GM12892 (cell line): Measurements from ENCODE around the gene SYNGR2. TPM values are rescaled to one million over a fixed set of nuclear protein-coding genes. Genes with fewer than 3 reads are reported as not detected.

Experiments used
- DNase-seq: peaks from one replicate; pipeline ENCODE4 v3.0.0; 2011; ENCODE audit not compliant: insufficient read length
- FAIRE-seq: peaks from 2 replicates; lab custom pipeline; 2011; peaks lifted over from hg19 to GRCh38; lab: Jason Lieb, UNC
- POLR2A ChIP-seq: IDR thresholded peaks from 2 replicates; pipeline ENCODE4 v1.6.1; 2011; ENCODE audit warnings: low read depth, low read length, control low read depth
- POLR2AphosphoS5 ChIP-seq: IDR thresholded peaks from 2 replicates; pipeline ENCODE4 v1.6.1; 2011; ENCODE audit warnings: low read depth, low read length, control low read depth
- TAF1 ChIP-seq: IDR thresholded peaks from 2 replicates; pipeline ENCODE4 v1.6.1; 2011; ENCODE audit warnings: low read depth, mild to moderate bottlenecking, control low read depth, low read length, borderline replicate concordance
- polyA plus RNA-seq: library from polyadenylated mRNA; unstranded; fragments of >200 nt; gene quantifications from one replicate; pipeline ENCODE4 v1.2.1, GENCODE V29; 2012; ENCODE audit warnings: missing spikeins, inconsistent platforms; ENCODE audit not compliant: missing spikeins

Gene SYNGR2, protein sequence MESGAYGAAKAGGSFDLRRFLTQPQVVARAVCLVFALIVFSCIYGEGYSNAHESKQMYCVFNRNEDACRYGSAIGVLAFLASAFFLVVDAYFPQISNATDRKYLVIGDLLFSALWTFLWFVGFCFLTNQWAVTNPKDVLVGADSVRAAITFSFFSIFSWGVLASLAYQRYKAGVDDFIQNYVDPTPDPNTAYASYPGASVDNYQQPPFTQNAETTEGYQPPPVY
- polyA plus RNA-seq: 166 TPM

DNA sequence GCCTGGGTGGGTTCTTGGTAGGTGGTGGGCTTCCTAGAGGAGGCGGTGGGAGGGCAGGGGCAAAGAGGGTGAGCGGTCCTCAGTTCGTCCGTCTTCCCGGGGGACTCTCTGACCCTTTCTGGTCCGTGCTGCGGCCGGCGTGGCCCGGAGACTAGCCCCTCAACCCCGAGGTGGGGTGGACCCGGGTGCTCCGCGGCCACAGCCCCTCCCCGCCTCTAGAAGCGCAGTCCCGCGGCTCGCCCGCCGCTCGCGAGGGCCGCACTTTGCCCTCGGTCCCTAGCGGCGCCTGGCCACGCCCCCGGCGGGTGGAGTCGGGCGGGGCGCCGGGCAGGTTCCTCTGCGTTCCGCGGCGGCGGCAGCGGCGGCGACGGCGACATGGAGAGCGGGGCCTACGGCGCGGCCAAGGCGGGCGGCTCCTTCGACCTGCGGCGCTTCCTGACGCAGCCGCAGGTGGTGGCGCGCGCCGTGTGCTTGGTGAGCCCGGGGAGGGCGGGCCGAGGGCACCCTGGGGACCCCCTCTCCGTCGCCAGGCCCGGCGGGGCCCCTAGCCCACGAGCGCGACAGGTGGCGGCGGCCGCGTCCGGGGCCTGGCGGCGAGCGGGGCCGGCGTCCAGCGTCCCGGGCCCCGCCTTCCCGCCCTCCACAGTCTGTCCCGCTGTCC is at the start of gene SYNGR2:
TSS of gene SYNGR2 (plus strand) at position 340 of the 661 bp plus-strand sequence. CDS start at position 376, 36 bp downstream.
- TF ChIP-seq POLR2AphosphoS5 (peak; percentile 52; the same call in 1 of the 2 replicates), TAF1 (peak; percentile 64; the same call in 1 of the 2 replicates), POLR2A (peak; percentile 79; the same call in 1 of the 2 replicates)
- peak; percentile 94 for DNase-seq
- peak; percentile 95 for FAIRE-seq

DNA sequence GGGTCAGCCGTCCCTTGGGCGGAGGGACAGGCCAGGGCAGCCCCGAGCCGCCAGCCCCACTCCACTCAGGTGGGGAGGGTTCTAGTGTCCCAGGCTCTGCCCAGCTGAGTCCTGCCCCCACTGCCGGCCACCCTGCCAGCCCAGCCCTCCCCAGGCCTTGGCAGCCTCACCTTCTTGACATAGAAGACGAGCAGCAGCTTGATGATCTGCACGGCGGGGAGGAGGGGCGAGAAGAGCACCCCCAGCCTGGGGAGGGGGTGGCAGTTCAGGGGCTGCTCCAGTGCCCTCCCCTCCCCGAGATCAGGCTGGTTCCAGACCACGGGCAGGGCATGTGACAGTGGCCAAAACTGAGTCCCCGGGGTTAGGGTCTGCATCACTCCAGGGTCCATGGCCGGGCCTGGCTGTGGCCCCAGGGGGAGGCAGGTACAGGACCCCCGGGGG is 49.6 kb upstream of the SYNGR2 start:
- no peak for FAIRE-seq
- TF ChIP-seq TAF1 (no peak), POLR2AphosphoS5 (no peak), POLR2A (no peak)
- DNase-seq: no peak

DNA sequence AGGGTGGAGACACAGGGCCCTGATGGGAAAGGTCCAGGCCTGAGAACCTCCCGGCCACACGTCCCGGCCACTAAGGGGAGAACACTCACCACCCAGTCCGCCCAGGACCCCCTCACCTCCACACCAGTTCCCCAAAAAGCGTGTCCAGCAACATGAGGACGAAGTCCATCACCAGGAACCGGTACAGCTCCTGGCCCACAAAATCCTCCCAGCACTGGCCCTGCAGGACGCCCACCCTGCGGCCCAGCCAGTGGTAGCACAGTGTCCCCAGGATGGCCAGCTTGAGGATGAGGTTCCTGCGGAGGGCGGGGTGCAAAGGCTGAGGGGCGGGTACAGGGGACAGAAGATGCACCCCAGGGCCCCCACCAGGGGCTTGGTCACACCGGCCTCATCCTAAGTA is 47.8 kb upstream of the SYNGR2 start:
- FAIRE-seq (no peak), DNase-seq (no peak)
- TF ChIP-seq POLR2A: no peak
- no peak for TF ChIP-seq TAF1
- no peak for TF ChIP-seq POLR2AphosphoS5

DNA sequence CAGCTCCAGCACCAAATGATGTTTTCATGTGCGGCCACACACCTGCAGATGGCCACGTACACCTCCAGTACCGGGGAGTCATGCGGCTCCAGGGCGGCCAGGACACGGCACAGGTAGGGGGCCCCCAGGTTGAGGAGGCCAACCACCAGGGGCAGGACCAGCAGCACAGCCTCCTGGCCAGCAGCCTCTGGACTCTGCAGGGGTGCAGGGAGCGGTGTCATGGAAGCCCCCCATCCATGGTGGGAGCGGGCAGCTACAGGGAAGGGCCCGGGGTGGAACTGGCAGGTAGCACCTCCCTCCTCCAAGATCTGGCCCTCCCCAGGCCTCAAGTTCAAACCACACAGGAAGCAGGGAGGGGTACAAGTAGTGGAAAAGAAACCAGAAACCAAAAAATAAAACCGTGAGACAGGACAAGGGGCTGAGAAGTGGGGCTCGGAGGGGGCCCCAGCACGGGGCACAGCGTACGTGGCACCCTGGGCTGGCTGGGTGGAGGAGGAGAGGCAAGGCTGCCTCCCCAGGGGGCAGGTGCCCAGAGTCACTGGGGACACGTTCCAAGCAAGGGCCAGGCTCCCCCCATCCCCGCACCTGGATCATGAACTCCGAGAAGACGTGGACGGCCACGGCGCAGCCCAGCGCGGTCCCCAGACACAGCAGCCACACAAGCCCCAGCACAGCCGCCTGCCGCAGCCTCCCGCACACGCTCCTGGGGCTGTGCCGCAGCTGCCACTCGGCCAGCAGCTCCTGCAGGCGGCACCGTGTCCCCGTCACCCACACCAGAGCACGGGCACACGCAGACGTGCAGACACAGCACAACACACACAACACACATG is 47.2 kb upstream of the SYNGR2 start:
- DNase-seq (no peak), FAIRE-seq (peak; percentile 46)
- TF ChIP-seq POLR2A (no peak), TAF1 (no peak), POLR2AphosphoS5 (0 out of 2 replicates have a peak, but pooled peaks have one; percentile 16)

GRCh38 chr17:78121801-78122215 is 46.6 kb upstream of the SYNGR2 start:
- TF ChIP-seq POLR2A (no peak), POLR2AphosphoS5 (0 out of 2 replicates have a peak, but pooled peaks have one; percentile 5)
- peak; percentile 30 for FAIRE-seq
- no peak for DNase-seq

- TF ChIP-seq TAF1: no peak
- no peak for TF ChIP-seq POLR2A
- no peak for TF ChIP-seq POLR2AphosphoS5
- FAIRE-seq (no peak), DNase-seq (no peak)
Measured at GRCh38 chr17:78122216-78122930, 46.0 kb upstream of the SYNGR2 start.

GRCh38 chr17:78122931-78123249 is 45.5 kb upstream of the SYNGR2 start:
- no peak for FAIRE-seq
- no peak for TF ChIP-seq POLR2A
- TF ChIP-seq POLR2AphosphoS5: no peak
- no peak for TF ChIP-seq TAF1
- no peak for DNase-seq

- FAIRE-seq (no peak), DNase-seq (no peak)
- TF ChIP-seq POLR2A (no peak), TAF1 (no peak), POLR2AphosphoS5 (no peak)
Measured at GRCh38 chr17:78123258-78123929, 45.0 kb upstream of the SYNGR2 start.

- no peak for TF ChIP-seq TAF1
- peak; percentile 48; the same call in 1 of the 2 replicates for TF ChIP-seq POLR2A
- TF ChIP-seq POLR2AphosphoS5: 0 out of 2 replicates have a peak, but pooled peaks have one; percentile 16
- peak; percentile 93 for FAIRE-seq
- peak; percentile 84 for DNase-seq
Measured at GRCh38 chr17:78124081-78124835, 44.1 kb upstream of the SYNGR2 start.

DNA sequence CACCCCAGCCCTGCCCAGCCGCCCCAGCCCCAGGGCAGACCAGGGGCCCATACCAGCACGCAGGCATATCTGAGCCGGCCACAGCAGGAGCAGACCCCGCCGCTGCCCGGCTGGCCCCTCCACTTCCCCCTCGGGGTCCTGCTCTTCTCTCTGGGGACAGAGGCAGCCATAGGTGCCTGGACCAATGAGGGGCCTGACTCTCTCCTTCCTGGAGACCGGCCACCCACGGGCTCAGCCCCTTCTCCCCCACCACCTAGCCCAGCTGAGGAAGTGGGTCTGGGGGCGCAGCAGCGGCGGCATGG is 43.6 kb upstream of the SYNGR2 start:
- no peak for FAIRE-seq
- no peak for DNase-seq
- TF ChIP-seq TAF1 (no peak), POLR2A (no peak), POLR2AphosphoS5 (0 out of 2 replicates have a peak, but pooled peaks have one; percentile 11)
